NB4 (cell line): Measurements from ENCODE around the gene HDAC4.

Experiments
- DNase-seq: peaks from one replicate; pipeline ENCODE4 v3.0.0; 2010; ENCODE audit warnings: low read depth
- H3K4me3 ChIP-seq: one replicate; pipeline ENCODE4 v1.5.1; 2011; ENCODE audit warnings: mild to moderate bottlenecking, low read depth, low read length, moderate library complexity
- MYC ChIP-seq: IDR thresholded peaks from 2 replicates; pipeline ENCODE4 v1.6.1; 2011; ENCODE audit warnings: low read depth, low read length
- POLR2A ChIP-seq: IDR thresholded peaks from 2 replicates; pipeline ENCODE4 v1.6.1; 2011; ENCODE audit warnings: mild to moderate bottlenecking; ENCODE audit not compliant: insufficient read length; ENCODE audit errors: extremely low read depth
- TF ChIP-seq, protein P1 (sequence below): IDR thresholded peaks from one replicate; pipeline ENCODE4 v1.5.1; 2012; ENCODE audit warnings: low read depth, low read length
- TF ChIP-seq, protein P2 (sequence below): IDR thresholded peaks from 2 replicates; pipeline ENCODE4 v1.6.1; 2011; ENCODE audit warnings: low read depth, low read length

HDAC4 gene

DNA sequence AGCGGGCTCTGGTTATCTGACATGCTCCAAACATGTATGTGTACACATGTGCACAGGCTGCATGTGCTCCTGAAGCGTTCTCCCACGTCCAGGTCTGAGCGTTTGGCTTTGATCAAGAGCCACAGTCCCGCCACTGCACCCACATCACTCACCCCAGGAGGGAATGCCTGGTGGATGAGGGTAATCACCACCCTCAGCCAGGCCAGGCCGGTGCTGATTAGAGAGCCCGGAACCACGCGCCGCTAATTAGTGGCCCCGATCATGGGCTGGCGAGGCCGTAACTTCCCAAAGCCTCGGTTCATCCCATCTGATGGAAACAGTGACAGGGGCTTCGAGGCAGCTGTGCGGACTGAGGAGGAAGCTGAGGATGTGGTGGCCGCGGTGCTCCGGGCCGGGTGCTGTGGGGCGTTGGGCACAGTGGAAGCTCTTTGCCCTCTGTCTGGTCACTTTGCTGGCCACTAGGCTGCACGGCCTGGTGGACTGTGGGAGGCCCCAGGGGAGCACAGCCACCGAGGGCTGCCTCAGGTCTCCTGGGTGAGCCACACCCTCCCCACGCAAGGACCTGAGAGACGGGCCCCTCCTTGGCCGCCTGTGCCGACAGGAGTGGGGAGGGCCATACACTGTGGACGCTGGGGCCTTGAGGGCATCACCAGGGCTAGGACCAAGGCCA is 333.5 kb downstream of the HDAC4 start:
- no peak overlapping the region for H3K4me3 ChIP-seq
- TF ChIP-seq, protein P1, sequence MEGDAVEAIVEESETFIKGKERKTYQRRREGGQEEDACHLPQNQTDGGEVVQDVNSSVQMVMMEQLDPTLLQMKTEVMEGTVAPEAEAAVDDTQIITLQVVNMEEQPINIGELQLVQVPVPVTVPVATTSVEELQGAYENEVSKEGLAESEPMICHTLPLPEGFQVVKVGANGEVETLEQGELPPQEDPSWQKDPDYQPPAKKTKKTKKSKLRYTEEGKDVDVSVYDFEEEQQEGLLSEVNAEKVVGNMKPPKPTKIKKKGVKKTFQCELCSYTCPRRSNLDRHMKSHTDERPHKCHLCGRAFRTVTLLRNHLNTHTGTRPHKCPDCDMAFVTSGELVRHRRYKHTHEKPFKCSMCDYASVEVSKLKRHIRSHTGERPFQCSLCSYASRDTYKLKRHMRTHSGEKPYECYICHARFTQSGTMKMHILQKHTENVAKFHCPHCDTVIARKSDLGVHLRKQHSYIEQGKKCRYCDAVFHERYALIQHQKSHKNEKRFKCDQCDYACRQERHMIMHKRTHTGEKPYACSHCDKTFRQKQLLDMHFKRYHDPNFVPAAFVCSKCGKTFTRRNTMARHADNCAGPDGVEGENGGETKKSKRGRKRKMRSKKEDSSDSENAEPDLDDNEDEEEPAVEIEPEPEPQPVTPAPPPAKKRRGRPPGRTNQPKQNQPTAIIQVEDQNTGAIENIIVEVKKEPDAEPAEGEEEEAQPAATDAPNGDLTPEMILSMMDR, result no peak
- TF ChIP-seq MYC, result no peak
- no peak for TF ChIP-seq POLR2A
- TF ChIP-seq, protein P2, sequence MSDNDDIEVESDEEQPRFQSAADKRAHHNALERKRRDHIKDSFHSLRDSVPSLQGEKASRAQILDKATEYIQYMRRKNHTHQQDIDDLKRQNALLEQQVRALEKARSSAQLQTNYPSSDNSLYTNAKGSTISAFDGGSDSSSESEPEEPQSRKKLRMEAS, result no peak
- no peak for DNase-seq

DNA sequence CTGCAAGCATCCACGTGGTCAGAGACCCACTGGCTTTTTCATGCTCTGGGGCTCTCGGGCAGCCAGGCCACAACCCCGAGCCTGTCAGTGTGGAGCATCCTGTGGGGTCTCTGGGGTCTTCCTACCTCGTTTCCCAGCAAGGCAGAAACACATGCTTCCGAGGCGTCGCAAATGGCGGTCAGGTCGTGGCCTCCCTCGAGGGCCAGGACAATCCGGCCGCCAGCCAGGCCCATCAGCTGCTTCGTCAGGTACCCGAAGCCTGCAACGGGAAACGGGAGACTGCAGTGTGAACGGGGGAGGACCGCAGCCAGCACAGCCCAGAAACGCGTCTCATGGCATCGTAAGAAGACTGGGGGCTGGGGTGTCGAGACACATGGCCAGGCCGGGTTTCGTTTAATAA is 334.2 kb downstream of the HDAC4 start:
- H3K4me3 ChIP-seq, result no peak overlapping the region
- TF ChIP-seq, protein P2, result no peak
- TF ChIP-seq, protein P1, result no peak
- TF ChIP-seq MYC (no peak), POLR2A (no peak)
- DNase-seq, result no peak

DNA sequence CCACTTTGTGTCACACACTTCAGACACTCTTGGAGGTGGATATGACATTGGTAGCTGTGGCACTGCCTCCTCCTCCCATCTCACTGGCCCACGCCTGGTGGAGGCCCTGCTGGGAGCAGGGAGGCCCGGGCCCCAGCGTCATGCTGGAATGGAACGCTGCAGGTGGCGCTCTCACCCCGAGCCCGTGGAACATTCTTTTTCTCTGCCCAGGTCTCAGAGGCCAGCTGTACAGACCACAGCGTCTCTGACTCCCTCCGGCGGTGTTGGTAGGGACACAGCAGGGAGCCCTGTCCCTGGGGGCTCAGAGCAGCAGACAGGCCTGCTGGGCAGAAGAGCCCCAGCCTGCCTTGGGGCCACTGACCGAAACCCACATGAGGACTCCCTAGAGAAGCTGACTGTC is 334.9 kb downstream of the HDAC4 start:
- no peak overlapping the region for H3K4me3 ChIP-seq
- TF ChIP-seq MYC, result no peak
- TF ChIP-seq, protein P2, result no peak
- peak; percentile 69 for DNase-seq

DNA sequence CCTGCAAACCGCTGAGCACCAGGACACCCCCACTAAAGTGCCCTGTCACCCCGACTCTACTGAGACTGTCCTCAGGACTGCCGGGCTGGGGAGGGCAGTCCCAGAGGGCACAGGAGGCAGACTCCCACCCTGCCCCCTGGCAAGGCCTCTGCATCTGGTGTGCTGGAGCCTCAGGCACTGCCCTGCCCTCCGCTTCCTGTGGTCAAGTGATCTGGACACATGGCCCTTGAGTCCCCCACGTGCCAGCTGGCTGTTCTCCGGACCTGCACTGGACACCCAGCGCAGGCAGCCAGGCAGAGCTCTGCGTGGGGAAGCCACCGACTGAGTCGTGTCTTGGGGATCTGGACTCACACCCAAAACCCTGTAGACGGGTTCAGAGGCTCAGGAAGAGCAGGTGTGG is 335.3 kb downstream of the HDAC4 start:
- H3K4me3 ChIP-seq, result no peak overlapping the region
- no peak for DNase-seq
- no peak for TF ChIP-seq POLR2A
- TF ChIP-seq, protein P1, result no peak
- TF ChIP-seq, protein P2, result no peak
- TF ChIP-seq MYC, result no peak

DNA sequence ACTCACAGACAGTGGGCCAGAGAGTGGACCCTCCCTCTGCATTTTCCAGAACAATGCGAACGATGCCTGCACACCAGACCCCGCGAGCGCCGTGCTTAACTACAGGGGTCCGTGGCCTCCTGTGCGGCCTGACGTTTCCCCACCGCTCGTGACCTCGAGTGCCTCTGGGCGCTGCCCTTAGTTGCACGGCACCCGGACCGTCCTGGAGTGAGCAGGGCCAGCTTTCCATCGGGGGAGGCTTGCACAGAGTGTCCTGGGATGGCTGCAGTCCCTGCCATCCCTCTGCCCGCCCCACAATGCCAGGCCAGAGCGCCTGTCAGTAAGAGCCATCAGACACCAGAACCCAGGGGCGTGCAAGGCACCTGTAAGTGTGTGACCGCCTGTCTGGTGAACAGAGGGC is 335.9 kb downstream of the HDAC4 start:
- TF ChIP-seq POLR2A (no peak), MYC (no peak)
- TF ChIP-seq, protein P1, result no peak
- TF ChIP-seq, protein P2, result no peak
- H3K4me3 ChIP-seq, result no peak overlapping the region
- no peak for DNase-seq

DNA sequence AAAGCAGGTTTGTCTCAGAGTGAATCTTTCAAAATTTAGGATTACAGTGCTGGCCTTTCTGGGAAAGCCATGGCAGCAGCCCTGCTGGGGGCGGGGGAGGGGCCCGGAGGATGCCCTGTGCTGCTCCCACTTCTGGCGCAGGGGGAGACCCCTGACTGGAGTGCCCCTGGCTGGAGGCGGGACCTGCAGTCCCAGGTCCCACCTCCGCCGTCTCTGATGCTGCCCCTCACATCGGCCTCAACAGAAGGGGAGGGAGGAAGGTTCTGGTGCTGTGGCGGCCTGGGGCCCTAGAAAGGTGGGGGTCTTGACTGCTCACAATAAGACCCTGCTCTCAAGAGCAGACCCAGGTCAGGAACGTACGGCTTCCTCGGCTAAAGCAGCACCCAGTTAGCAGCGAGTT is 336.6 kb downstream of the HDAC4 start:
- TF ChIP-seq MYC, result no peak
- TF ChIP-seq, protein P1, result no peak
- TF ChIP-seq POLR2A, result no peak
- TF ChIP-seq, protein P2, result no peak
- H3K4me3 ChIP-seq, result no peak overlapping the region

More for the DNA sequence above, 336.6 kb downstream of the HDAC4 start:
- no peak for DNase-seq
